ELR (cell line): Measurements from ENCODE around the gene PTGDR.
A peak's percentile ranks its signal among the peaks of the same experiment; 100 is the strongest.

Experiments used
- DNase-seq: peaks from one replicate; pipeline ENCODE4 v3.0.0-alpha.2; 2015; ENCODE audit warnings: low read depth

The PTGDR gene, protein sequence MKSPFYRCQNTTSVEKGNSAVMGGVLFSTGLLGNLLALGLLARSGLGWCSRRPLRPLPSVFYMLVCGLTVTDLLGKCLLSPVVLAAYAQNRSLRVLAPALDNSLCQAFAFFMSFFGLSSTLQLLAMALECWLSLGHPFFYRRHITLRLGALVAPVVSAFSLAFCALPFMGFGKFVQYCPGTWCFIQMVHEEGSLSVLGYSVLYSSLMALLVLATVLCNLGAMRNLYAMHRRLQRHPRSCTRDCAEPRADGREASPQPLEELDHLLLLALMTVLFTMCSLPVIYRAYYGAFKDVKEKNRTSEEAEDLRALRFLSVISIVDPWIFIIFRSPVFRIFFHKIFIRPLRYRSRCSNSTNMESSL

GRCh38 chr14:52267501-52268278 is at the start of gene PTGDR:
Gene PTGDR, plus strand, starts transcription at chr14:52267698. Its CDS starts 117 bp downstream, at chr14:52267815.
- DNase-seq: no peak

DNA sequence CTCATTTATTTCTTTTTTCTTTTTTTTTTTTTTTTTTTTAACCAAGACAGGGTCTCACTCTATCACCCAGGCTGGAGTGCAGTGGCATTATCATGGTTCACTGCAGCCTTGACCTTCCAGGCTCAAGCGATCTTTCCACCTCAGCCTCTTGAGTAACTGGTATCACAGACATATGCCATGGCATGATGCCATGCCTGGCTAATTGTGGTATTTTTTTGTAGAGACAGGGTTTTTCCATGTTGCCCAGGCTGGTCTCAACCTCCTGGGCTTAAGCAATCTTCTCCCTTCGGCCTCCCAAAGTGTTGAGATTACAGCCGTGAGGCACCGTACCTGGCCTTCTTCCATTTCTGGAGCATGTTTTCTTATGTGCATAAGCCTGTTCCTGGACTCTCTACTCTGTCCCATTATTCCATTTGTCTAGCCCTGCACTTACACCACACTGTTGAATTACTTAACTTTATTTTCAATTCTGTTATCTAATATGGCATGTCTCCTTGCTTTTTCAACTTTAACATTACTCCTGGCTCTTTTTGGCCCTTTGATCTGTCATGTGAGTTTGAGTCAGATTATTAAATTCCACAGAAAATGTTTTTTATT is 47.9 kb upstream of the PTGDR start:
- DNase-seq: no peak

DNA sequence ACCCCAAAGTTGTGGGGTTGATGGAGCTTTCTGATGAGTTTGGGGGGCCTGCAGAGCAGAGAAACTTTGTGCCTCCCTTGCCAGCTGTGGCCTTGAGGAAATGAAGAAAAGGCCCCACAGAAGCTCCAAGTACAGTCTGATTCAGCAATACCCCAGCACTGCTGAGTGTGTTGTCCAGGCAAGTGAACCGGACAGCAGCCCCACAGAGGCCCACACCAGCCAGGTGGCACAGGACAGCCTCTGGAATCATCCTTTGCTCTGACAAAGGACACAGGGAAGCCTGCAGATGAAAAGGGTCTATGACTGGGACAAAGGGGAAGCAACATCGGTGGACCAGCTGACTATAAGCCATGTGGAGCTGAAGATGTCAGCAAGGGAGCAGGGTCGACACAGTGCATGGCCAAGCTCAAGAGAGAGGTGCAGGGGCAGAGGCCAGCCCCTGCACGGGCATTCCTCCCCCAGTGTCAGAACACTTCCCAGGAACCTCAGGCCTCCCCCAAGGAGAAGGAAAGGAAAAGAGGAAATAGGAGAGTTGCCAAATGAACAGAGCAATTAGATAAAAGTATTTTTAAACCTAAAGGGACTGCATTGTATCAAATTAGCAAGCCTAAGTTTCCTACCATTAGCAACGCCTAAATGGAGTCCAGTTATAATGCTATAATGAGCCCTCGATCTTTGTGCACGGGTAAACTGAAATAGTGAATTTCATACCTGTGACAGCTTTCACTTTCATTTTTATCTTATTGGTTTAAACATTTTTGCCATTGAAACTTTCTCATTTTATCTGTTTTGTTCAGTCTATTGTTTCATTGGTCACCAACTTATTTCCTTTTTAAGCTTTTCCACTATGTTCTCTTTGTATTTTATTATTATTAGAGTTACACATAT is 46.3 kb upstream of the PTGDR start:
- no peak for DNase-seq

DNA sequence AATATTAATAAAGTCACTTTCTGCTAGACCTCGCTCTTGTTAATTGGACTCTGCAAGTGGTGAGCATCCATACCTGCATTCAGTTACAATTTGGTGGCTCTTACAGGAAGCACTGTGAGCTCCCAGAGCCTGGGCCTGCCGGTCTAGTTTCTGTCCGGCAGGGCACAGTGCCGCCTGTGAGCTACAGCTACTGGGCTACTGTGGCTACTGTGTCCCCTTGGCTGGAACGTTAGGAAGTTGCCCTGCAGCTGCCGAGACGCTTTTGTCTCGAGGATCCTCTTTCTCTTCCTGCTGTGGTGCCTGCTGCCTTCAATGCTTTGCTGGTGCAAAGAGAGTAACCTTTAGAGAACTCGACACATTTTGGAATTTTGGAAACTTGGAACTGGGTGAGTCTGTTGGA is 44.6 kb upstream of the PTGDR start:
- no peak for DNase-seq

DNA sequence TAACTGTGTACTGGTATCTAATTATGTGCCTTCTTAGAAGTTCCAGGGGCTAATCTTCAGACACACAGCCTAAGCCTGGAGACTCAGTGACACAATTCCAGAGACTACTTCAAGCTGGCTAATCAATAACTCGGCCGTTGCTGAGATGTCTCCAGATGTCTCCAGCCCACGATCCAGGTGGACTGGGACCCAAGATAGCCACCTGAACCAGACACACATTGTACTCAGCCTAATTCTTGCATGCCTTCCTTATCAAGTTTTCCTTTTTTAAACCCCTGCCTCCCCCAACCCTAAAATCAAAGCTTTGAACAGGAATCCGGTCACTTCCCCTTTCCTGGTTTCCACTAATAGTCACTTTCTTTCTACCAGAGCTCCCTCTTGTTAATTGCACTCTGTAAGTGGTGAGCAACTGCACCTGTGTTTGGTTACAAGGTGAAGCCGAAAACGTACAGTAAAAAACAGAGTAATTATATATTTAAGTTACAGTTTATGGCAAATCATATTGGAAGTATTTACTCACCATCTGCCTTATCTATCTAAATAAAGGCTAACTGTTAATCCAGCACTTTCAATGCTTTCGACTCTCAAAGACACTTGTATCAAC is 39.8 kb upstream of the PTGDR start:
- no peak for DNase-seq

DNA sequence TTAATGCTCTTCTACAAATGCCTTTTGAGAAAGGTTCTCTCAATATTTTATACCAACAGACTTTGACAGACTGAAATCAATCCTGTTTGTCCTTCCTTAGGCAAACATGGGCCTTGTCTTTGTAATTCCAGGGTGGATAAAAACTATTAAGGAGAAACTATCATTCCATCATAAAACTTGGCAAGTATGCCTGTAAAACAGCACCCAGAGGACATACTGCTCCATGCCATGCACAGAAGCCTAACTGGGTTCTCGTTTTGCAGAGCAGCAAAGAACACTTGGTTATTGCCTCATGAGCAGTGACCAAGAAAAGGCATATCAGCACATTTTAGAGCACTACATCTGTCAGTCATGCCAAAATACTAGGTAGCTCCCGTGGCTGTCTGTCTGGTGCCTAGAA is 33.8 kb upstream of the PTGDR start:
- no peak for DNase-seq

DNA sequence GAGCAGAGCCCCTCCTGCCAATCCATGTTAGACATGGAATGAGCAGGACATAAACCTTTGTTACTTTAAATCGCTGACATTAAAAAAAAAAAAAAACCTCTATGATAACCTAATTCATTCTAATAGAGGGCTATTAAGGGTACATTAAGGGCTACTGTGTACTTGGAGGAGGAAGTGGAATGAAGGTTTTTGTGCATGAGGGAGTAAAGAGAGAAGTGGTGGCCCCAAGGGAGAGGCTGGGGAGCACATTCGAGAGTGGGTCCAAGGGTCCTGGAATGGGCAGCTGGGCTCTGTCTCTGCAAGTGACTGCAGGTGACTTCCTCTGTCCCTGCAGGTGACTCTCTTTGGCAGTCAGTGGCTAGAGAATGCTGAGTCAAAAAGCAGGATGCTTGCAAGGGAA is 32.1 kb upstream of the PTGDR start:
- DNase-seq: no peak

- no peak for DNase-seq
These were observed 31.5 kb upstream of the PTGDR start for GRCh38 chr14:52235866-52236510.

- DNase-seq: no peak
These were observed 28.8 kb upstream of the PTGDR start for GRCh38 chr14:52238682-52239081.

DNA sequence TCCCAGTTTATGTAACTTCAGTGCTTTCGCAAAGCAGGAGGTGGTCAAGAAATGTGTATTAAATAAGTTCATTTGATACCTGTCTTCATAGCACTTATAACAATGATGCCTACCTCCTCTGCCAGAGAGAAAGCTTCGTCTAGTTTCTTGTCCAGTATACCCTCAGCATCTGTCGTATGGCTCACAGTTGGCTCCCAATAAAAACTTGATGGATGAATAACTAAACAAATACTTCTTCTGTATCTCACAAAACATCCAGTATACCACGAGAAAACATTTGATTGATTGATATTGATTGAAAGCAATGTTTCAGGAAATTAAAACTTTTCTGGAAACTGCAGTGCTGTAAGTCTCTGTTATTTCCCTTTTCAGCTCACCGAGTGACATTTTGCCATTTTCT is 26.9 kb upstream of the PTGDR start:
- peak; percentile 4 for DNase-seq

- DNase-seq: peak; percentile 79
These were observed 26.3 kb upstream of the PTGDR start for GRCh38 chr14:52241087-52241793.

GRCh38 chr14:52244328-52244727 is 23.2 kb upstream of the PTGDR start:
- DNase-seq: no peak

GRCh38 chr14:52244997-52245396 is 22.5 kb upstream of the PTGDR start:
- no peak for DNase-seq

GRCh38 chr14:52248057-52248456 is 19.4 kb upstream of the PTGDR start:
- no peak for DNase-seq

DNA sequence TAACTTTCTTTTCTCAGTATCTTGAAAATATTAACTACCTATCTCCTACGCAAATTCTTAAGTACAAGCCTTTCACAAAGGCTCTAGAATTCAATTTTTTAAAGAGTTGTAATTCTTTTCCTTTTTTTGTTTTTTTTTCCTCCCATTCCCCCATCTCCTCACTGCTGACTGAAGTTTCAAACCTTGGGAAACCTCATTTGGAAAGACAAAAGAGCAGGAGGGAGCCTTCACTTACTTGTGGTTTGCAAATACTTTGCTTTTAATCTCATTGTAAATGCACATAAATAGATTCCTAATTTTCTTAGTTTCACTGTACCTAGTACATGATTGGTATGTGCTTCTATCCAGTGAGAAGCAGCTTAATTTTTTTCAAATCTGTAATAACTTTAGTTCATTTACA is 15.8 kb upstream of the PTGDR start:
- no peak for DNase-seq

DNA sequence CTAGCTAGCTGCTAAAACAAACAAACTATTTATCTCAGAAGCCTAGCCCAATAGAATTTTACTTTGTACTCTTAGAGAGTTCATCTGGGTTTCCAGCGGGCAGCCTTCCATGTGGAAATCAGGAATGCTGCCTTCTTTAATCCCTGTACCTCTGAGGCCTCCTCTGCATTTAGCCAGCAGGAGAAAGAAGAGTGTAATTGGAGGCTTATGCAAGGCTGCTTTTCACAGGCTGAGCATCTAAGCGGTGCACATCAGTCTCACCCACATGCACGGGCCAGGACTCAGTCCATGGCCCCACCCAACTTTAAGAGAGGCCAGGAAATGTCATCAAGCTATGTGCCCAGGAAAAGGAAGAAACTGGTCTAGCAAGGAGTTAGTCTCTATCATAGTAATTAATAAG is 14.0 kb upstream of the PTGDR start:
- no peak for DNase-seq

DNA sequence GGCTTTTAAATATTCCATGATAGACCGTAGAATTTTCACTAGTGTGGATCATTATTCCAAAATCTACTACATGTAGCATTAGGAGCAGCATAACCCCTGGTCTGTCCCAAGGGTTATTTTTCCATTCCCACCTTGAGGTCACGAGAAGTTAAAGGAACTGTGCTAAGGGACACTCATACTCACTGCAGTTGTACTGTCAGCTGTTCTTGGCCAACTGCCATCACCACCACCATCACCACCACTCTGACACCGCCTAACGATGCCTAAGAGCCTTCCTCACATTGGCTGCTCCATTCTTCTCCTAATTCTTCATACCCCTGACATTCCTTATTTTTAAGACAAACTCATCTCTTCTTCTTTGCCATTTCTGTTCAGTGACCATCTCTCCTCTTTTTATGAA is 13.4 kb upstream of the PTGDR start:
- DNase-seq: no peak

GRCh38 chr14:52258783-52259182 is 8.7 kb upstream of the PTGDR start:
- no peak for DNase-seq

- DNase-seq: no peak
These were observed 8.1 kb upstream of the PTGDR start for GRCh38 chr14:52259434-52259833.

DNA sequence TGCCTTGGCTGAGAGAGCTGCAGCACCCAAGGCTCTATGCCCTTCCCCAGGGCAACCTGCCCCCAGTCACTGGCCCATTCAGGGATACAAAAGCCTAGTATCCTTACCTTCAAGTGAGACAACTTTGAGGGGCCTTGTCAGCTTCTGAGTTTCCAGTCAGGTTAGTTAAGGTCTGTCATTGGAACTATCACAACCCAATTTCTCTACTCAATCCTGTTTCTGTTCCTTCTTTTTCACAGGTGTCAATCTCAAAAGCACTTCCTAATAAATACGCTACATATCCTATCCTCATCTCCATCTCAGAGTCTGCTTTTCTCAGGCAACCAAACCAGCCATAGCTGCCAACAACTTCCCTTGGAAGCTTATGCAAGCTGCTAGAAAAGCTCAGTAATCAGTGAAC is 4.9 kb upstream of the PTGDR start:
- DNase-seq: no peak

DNA sequence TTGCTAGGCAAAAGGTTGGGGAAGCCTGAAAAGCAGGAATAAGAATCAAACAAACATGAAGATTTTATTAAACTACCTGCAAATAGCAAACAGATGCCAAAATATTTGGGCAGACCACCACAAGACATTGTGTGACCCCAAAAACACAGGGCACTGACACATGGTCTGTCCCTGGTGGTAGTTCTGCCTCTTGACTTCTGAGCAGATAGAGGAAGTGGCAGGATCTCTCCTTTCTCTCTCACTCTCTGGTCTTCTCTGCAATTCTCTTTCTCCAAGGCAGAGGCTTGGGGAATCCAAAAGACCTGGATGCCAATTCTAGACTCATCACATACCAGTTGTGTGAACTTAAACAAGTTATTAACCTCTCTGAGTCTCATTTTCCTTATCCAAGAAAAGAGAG is 4.3 kb upstream of the PTGDR start:
- DNase-seq: no peak
